ENCODE results near the gene NPR1. TPM values are rescaled to one million over a fixed set of nuclear protein-coding genes. Genes with fewer than 3 reads are reported as not detected.
"Not testable (repeated sequence)": the region's sequence is repeated elsewhere in the genome, so short reads cannot be mapped to it uniquely, and the experiment has no call there.

The NPR1 gene
- total RNA-seq, 1 donor from 2014 or later = 187 TPM

GRCh38 chr1:153669606-153670005 is 8.9 kb upstream of the NPR1 start:
- Histone ChIP-seq H3K4me3 (peak overlapping the region; percentile 79 to 81), H3K36me3 (peaks cover 41 to 44% of the 10 kb centered on the region in 2 donors), H3K27me3 (no peaks in the 10 kb centered on the region), H3K27ac (peak overlapping the region in 1 of 2 donors; percentile 85), H3K4me1 (peaks cover 0 to 8% of the 10 kb centered on the region in 2 donors), H3K9me3 (no peaks in the 10 kb centered on the region)
- TF ChIP-seq CTCF (IDR thresholded peaks at IDR 0.05) = no peak
- intact Hi-C loops (cut with DNase I) = loop anchor here (2.0 to 5.0 kb wide), 3 partner anchors 35 to 312 kb away; partner anchors contain the start of genes CHTOP, S100A9 and SLC39A1
- no peak for DNase-seq (ENCODE audit: low spot score in 2 of 2)

GRCh38 chr1:153670257-153670858 is 8.1 kb upstream of the NPR1 start:
- no peak for TF ChIP-seq CTCF (IDR thresholded peaks at IDR 0.05)
- Histone ChIP-seq H3K9me3 (no peaks in the 10 kb centered on the region), H3K27me3 (no peaks in the 10 kb centered on the region), H3K4me1 (peaks cover 0 to 8% of the 10 kb centered on the region in 2 donors), H3K36me3 (peaks cover 34 to 36% of the 10 kb centered on the region in 2 donors), H3K4me3 (peak overlapping the region; percentile 79 to 81), H3K27ac (peak overlapping the region; percentile 85 to 90)
- DNase-seq (ENCODE audit: low spot score in 2 of 2) = no peak
- intact Hi-C loops (cut with DNase I) = loop anchor here (2.0 to 5.0 kb wide), 2 partner anchors 36 to 292 kb away; partner anchors contain the start of genes CHTOP and SLC39A1

- intact Hi-C loops (cut with DNase I) = loop anchor here (2.0 to 5.0 kb wide), 2 partner anchors 36 to 291 kb away; partner anchors contain the start of genes CHTOP and SLC39A1
- H3K4me3 ChIP-seq = peak within 1 kb of the TSS; percentile 79 to 81
- H3K36me3 ChIP-seq = peaks cover 27 to 30% of the 10 kb centered on the region in 2 donors
- H3K27me3 ChIP-seq = no peaks in the 10 kb centered on the region
- peak within 1 kb of the TSS; percentile 88 to 90 for H3K27ac ChIP-seq
- H3K9me3 ChIP-seq = no peaks in the 10 kb centered on the region
- peaks cover 0 to 8% of the 10 kb centered on the region in 2 donors for H3K4me1 ChIP-seq
- DNase-seq (ENCODE audit: low spot score in 2 of 2) = peak; percentile 90 to 99
- TF ChIP-seq CTCF (IDR thresholded peaks at IDR 0.05) = peak in 2 of 3 experiments; percentile 26 to 31
Observed at GRCh38 chr1:153670859-153671627, 7.4 kb upstream of the NPR1 start, which contains the start of gene ILF2. Gene ILF2 (minus strand): TSS chr1:153670993. CDS start chr1:153670922, 71 bp downstream.

- not testable (repeated sequence) for H3K9me3 ChIP-seq, H3K27me3 ChIP-seq, H3K4me1 ChIP-seq
- TF ChIP-seq CTCF (IDR thresholded peaks at IDR 0.05) = peak in 1 of 3 experiments; percentile 6
- intact Hi-C loops (cut with DNase I) = loop anchor here (2.0 to 5.0 kb wide), 2 partner anchors 37 to 291 kb away; partner anchors contain the start of genes CHTOP and SLC39A1
- Histone ChIP-seq H3K36me3 (peaks cover 20 to 22% of the 10 kb centered on the region in 2 donors), H3K4me3 (peak overlapping the region; percentile 55 to 63), H3K27ac (peak overlapping the region; percentile 81 to 88)
- DNase-seq (ENCODE audit: low spot score in 2 of 2) = peak in 1 of 2 donors; percentile 86
Observed at GRCh38 chr1:153671628-153672353, 6.7 kb upstream of the NPR1 start.

- Histone ChIP-seq H3K36me3 (peaks cover 4 to 5% of the 10 kb centered on the region in 2 donors), H3K9me3 (no peaks in the 10 kb centered on the region), H3K4me1 (peaks cover 0 to 11% of the 10 kb centered on the region in 2 donors), H3K27me3 (no peaks in the 10 kb centered on the region), H3K4me3 (no peak overlapping the region), H3K27ac (no peak overlapping the region)
- no peak for DNase-seq (ENCODE audit: low spot score in 2 of 2)
- intact Hi-C loops (cut with DNase I) = loop anchor here (5.0 kb wide), 1 partner anchor 289 kb away; the partner anchor contains the start of gene SLC39A1
- TF ChIP-seq CTCF (IDR thresholded peaks at IDR 0.05) = no peak
Observed at GRCh38 chr1:153673511-153673910, 5.0 kb upstream of the NPR1 start.
